CD4-positive, alpha-beta T cell treated with Interleukin-17A for 4 hours (primary cell): ENCODE results near the gene SUSD6.

Experiments
- DNase-seq: peaks from one replicate; pipeline ENCODE4 v3.0.0-alpha.2; 2020; ENCODE audit warnings: mixed read lengths

The SUSD6 gene, protein sequence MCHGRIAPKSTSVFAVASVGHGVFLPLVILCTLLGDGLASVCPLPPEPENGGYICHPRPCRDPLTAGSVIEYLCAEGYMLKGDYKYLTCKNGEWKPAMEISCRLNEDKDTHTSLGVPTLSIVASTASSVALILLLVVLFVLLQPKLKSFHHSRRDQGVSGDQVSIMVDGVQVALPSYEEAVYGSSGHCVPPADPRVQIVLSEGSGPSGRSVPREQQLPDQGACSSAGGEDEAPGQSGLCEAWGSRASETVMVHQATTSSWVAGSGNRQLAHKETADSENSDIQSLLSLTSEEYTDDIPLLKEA

DNA sequence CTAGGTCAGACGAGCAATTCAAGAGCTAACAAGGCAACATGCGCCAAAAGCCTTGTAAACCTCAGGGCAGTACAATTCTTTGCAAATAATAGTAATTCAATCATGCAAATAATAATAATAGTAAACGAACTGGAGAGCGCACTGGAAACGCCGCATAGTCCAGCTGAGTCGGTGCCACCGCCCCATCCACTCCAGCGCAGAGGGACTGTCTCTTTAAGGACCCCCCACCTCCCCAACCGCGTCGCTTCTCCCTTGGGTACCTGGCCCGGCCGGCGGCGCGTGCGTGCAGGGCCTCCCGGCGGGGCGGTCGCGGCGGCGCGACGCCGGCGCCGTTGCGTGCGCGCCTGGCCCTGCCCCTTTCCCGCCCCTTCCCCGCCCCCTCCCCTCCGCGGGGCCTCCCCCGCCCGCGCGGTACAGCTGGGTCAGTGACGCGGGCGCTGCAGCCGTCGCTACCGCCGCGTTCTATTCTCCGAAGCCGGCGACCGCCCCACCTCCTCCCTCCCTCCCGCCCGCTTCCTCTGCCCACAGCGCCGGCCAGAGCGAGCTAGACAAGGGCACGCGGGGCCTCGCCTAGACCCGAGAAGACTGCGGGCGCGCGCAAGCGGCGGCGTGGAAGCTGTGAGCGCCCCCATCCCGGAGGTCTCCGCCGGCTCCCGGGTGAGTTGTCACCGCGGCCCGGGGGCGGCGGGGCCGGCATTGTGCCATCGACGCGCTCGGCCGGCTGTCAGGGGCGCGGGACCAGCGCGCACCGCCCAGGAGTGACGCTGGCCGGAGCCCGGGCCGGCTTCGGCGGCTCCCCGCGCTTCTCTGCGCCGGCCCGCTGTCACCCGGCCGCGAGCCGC, at the start of gene SUSD6:
Gene SUSD6, plus strand, starts transcription at position 425 of the 842 bp plus-strand sequence. CDS start 46,997 bp downstream, outside the sequence.
- DNase-seq, result peak; percentile 94

DNA sequence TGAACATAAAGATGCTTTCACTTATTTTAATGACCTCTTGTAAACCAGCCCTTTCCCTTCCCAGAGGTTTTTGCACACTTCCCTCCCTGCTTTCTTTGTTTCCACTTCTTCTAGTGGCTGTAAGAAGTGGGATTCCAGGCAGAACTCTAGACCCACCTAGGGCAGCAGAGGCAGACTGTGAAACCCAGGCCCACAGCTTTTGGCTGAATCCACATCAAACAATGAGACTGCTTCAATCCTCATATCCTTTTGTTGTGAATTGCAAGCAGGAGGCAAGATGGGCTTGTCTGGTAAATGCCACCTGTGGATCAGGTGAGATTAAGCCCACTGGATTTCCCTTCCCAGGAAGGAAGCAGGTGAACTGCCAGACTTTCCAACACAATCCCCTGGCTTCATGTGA, 49.5 kb upstream of the SUSD6 start:
- DNase-seq, result no peak

DNA sequence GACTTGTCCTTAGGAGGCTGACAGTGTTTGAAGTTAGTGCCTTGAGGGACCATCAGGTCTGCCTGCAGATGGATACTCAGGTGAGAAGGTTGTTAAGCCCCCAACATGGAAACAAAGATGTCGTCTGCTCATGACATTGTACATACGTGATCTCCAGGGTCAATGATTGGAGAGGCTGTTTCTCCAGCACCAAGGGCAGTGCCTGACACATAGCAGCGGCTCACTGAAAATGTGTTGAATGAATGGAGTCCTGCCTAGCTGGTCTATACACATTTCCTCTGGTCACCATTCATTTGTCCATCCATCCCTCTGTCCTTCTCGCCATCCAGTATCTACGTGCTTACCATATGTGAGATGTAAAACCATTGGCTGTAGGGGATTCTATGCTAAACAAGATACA, 43.8 kb upstream of the SUSD6 start:
- DNase-seq, result no peak

DNA sequence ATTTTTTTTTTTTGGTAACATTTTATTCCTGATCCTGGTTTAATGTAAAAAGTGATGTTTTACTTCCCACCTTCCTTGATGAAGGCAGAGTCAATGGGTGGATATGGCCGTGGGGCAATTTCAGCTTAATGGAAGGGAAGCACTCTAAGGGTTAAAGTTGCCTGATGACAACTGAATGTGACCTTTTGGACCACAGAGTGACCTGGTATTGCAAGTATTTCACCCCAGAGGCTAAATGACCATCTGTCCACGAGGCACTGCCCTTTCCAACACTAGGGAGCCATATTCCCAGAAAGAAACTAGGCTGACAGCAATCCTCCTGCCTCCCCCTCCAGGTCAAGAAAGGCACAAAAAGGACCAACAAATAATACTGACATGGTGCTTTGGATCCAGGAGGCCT, 41.5 kb upstream of the SUSD6 start:
- DNase-seq, result no peak

DNA sequence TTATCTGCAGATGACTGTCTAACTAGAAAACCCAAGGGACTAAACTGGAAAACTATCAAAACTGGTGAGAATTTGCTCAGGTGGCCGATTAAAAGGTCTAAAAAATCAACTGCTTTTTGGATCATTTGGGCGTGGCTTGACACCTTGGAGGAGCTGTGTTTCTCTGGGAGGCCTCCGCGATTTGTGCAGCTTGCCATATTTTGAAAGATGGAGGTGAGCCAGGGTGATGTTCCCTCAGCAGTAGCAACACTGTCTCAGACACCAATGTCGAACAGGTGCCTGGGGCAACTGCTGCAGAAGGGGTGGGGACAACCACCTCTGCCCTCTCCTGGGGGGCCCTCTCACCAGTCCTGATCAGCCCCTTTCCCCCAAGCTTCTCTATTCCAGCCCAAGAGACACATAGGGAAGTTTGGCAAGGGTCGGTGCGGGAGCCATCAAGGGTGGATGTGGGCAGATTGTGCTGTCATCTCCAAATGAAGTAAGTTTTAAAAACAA, 40.5 kb upstream of the SUSD6 start:
- DNase-seq, result no peak

GRCh38 chr14:69571449-69572029, 39.9 kb upstream of the SUSD6 start:
- no peak for DNase-seq

DNA sequence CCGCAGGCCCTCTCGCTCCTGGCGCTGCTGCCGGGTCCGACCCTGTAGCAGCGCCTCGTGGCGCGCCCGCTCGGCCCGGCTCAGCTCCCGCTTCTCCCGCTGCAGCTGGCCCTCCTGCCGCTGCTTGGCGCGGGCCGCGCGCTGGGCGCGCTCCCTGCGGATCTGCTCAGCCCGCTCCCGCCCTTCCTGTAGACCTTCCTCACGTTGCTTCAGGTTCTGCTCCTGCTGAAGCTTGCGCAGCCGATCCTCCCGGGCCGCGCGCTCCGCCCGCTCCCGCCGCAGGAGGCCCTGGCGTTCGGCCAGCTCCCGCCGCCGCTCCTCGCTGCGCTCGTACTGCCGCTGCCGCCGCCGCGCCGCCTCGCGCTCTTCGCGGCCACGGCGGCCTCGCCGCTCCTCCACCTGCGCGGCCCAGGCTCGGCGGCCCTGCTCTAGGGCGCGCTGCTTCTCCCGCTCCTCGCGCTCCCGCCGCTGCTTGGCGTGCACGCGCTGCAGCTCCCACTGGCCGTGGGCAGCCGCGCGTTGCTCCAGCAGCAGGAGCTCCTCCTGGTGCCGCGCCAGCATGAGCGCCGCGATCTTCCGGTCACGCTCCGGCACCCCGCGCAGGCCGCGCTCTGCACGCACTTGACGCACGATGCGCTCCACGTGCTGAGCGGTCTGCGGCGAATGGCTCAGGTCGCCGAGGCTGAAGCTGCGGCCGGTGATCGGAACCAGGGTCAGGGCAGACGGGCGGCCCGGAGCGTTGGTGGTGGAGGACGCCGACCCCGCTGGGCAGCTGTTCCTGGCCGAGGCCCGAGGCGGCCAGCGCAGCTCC, 39.2 kb upstream of the SUSD6 start:
- no peak for DNase-seq

- DNase-seq, result no peak
These were observed 38.6 kb upstream of the SUSD6 start for GRCh38 chr14:69572841-69573135.

GRCh38 chr14:69573205-69573830, 38.1 kb upstream of the SUSD6 start:
- DNase-seq, result no peak

DNA sequence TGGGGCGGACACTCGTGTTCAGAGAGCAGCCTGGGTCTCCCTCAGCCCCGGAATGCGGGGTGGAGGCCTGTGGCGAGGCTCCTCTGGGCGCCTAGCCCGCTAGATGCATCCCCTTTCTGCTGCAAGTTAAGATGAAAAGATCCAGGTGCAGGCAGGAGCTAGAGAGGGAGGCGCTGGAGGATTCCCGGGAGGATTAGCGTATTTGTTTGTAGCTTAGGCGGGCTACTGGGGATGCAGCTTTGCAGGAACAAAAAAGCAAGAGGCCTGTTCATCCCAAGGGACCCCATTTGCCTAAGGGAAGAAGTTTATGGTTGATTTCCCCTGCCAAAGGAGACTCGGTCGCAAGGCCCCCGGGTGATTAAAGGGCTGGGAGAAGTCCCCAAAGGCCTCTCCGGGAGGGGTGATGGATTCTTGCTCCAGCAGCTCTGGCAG, 37.5 kb upstream of the SUSD6 start:
- no peak for DNase-seq

- DNase-seq, result peak; percentile 80
These were observed 37.0 kb upstream of the SUSD6 start, which contains the start of gene CCDC177 for GRCh38 chr14:69574263-69574953. Gene CCDC177 (minus strand): TSS chr14:69574871. CDS start chr14:69573622, 1,249 bp downstream.

DNA sequence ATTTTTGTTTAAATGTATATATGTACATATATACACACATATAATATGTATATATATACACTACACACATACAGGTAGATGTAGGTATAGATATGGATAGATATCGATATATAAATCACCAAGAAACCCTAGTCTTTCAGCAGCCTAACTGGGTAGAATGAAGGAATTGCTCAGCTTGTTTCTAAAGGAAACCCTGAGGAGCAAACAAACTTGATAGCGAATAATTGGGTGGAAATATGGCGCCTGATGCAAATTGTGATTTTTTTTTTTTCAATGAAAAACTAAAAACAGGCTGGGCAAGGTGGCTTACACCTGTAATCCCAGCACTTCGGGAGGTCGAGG, 36.5 kb upstream of the SUSD6 start:
- no peak for DNase-seq

GRCh38 chr14:69579476-69579875, 31.9 kb upstream of the SUSD6 start:
- DNase-seq, result no peak

GRCh38 chr14:69580009-69580577, 31.3 kb upstream of the SUSD6 start:
- DNase-seq, result no peak

DNA sequence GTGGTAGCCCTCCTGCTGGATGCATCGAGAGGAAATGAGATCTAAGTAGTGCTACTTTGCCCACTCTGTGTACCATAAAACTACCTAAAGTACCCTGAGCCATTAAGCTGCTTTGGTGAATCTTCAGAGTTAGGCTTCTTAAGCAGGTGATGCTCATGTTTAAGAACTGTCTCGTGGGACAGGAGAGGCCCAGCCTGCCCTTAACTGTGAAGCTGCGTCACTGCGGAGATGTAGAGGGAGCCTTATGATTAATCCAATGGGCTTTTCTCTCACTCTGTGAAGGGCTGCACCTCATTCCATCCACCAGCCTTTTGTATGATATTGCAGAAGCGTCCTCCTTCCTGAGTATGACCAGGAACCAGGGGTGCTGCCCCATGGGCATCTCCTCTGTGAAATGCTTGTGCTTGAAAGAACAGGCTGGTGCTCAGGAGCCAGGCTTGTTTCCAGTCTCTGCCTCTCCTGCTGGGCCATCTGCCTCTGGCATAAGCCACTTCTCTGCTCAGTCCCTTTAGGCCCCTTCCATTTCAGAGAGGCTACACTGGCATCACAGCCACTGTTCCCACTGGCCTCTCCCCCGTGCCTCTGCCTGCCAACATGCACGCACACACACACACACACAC, 30.0 kb upstream of the SUSD6 start:
- no peak for DNase-seq

DNA sequence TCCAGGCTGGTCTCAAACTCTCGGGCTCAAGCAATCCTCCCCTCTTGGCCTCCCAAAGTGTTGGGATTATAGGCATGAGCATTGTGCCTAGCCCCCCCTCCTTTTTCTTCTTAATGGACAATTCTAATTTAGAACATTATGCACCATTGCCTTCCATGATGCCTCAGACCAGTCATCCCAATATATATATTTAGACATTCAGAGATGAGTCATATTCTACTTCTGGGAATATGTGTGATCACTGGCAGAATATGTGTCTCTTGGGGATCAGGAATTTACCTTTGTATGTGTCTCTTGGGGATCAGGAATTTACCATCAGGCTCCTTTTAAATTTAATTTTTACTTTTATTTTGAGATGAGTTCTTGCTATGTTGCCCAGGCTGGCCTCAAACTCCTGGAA, 29.2 kb upstream of the SUSD6 start:
- no peak for DNase-seq

- DNase-seq, result no peak
These were observed 28.6 kb upstream of the SUSD6 start for GRCh38 chr14:69582829-69583228.

DNA sequence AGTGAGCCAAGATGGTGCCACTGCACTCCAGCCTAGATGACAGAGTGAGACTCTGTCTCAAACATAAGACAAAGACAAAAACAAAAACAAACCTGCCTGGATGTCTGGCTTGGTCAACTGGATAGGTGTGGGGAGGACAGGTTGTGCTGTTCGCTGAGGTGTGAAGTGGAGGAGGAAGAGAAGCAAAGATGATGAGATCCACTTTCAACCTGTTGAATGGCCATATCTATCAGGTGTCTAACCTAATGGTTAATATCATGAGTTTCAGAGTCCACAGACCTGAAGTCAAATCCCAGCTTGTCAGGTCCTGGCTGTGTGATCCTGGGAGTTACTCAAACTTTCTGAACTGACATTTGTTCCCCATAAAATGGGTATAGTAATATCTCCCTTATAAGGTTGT, 27.0 kb upstream of the SUSD6 start:
- no peak for DNase-seq

GRCh38 chr14:69586404-69586803, 25.0 kb upstream of the SUSD6 start:
- no peak for DNase-seq

DNA sequence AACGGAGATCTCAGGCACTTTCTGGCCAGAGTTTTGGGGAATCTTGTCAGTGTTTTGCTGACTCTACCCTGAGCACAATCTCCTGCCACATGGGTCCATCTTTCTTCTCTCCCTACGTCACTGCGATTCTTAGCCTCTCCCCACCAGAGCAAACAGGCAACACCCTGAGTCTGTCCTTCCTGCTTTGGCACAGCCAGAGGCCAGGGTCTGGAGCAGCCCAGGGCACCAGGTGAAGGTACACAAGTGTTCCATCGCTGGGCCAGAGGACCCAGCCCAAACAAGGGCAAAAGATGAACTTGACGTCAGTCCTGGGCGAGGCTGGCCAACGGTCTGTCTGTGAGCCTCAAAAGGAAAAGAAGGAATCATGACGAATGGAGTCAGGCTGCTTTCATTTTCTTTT, 24.0 kb upstream of the SUSD6 start:
- no peak for DNase-seq

GRCh38 chr14:69591317-69591716, 20.1 kb upstream of the SUSD6 start:
- DNase-seq, result no peak
